PFSK-1 (cell line): ENCODE data around the gene MRAS.

ENCODE experiments used
- FOXP2 ChIP-seq: optimal IDR thresholded peaks from 2 replicates; pipeline ENCODE3; 2011; ENCODE audit warnings: borderline replicate concordance, control low read depth, inconsistent platforms; ENCODE audit not compliant: insufficient read depth; ENCODE audit errors: extremely low read length, extremely low read depth
- POLR2AphosphoS5 ChIP-seq: IDR thresholded peaks from 2 replicates; pipeline ENCODE4 v1.6.1; 2012; ENCODE audit warnings: low read depth, mild to moderate bottlenecking, control low read depth, low read length, moderate library complexity
- REST ChIP-seq, 2 experiments: IDR thresholded peaks; 2 replicates each; pipeline versions ENCODE4 v1.6.1 to v1.8.0; 2011 to 2012; ENCODE audit warnings: low read depth in 2 of 2, low read length in 2 of 2, control low read depth in 1 of 2, inconsistent platforms in 1 of 2, mild to moderate bottlenecking in 1 of 2, moderate library complexity in 1 of 2; ENCODE audit not compliant: insufficient read depth in 1 of 2
- SIN3A ChIP-seq: IDR thresholded peaks from 2 replicates; pipeline ENCODE4 v1.6.1; 2012; ENCODE audit warnings: mild to moderate bottlenecking, low read length, moderate library complexity, borderline replicate concordance; ENCODE audit not compliant: insufficient read depth
- TAF1 ChIP-seq: IDR thresholded peaks from 2 replicates; pipeline ENCODE4 v1.6.1; 2012; ENCODE audit warnings: low read length, control low read depth, borderline replicate concordance; ENCODE audit not compliant: insufficient read depth

MRAS gene

GRCh38 chr3:138383715-138384465 lies 35.5 kb downstream of the MRAS start:
- TF ChIP-seq SIN3A (no peak), TAF1 (no peak), FOXP2 (no peak), REST (IDR thresholded peaks at IDR 0.05; ENCODE audit: insufficient read depth in 1 of 2, low read depth in 2 of 2, low read length in 2 of 2) (no peak), POLR2AphosphoS5 (no peak)

GRCh38 chr3:138384531-138384930 lies 36.2 kb downstream of the MRAS start:
- TF ChIP-seq FOXP2 (no peak), TAF1 (no peak), POLR2AphosphoS5 (no peak), REST (IDR thresholded peaks at IDR 0.05; ENCODE audit: insufficient read depth in 1 of 2, low read depth in 2 of 2, low read length in 2 of 2) (no peak), SIN3A (no peak)

GRCh38 chr3:138384976-138385375 lies 36.6 kb downstream of the MRAS start:
- TF ChIP-seq TAF1 = no peak
- no peak for TF ChIP-seq FOXP2
- no peak for TF ChIP-seq POLR2AphosphoS5

- TF ChIP-seq TAF1 (no peak), POLR2AphosphoS5 (no peak), SIN3A (no peak), FOXP2 (no peak), REST (IDR thresholded peaks at IDR 0.05; ENCODE audit: insufficient read depth in 1 of 2, low read depth in 2 of 2, low read length in 2 of 2) (no peak)
Observed at GRCh38 chr3:138389144-138389601, 40.8 kb downstream of the MRAS start.

GRCh38 chr3:138389841-138390581 lies 41.6 kb downstream of the MRAS start:
- no peak for TF ChIP-seq TAF1
- TF ChIP-seq REST (IDR thresholded peaks at IDR 0.05; ENCODE audit: insufficient read depth in 1 of 2, low read depth in 2 of 2, low read length in 2 of 2) = no peak
- TF ChIP-seq FOXP2 = no peak
